ENCODE data around the gene NRIP1. TPM values are rescaled to one million over a fixed set of nuclear protein-coding genes. Genes with fewer than 3 reads are reported as not detected.

The NRIP1 gene
- total RNA-seq, 4 donors from 2014 or later, result 31.0 to 33.0 (median 32.2) TPM

DNA sequence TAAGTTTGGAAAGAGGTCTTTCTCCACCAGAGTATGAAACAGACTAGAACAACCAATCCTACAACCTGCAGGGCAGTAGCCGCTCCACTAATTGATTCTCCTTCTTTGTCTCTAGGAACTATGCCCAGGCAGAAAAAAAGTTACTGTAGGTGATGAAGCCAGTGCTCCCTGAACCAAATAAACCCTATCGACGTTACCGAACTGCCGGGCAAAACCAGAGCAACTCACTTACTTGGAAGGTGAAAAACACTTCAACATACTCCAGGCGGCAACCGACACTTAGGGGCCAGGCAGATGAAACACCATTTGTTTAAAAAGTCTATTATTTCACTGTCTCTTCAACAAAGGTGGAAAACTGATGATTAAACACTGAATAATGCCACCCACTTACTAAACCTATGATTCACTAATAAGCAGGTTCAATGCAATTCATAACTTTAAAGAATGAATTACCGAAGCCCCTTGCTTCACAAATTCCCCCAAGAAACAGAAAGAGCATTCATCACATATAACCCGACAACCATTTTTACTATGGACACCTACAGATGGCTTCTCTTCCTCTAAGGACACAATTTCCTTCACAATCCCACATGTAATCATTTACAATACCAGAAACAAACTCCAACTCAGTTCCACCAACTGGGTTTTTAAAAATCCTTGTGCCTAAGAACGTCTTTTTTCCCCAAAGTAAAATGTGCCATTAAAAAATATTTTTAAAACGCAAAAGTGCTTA, 1.6 kb downstream of the NRIP1 start:
- Histone ChIP-seq H3K36me3 (no peaks in the 10 kb centered on the region), H3K4me1 (peaks cover 0 to 56% (median 37%) of the 10 kb centered on the region in 4 donors), H3K27me3 (no peaks in the 10 kb centered on the region), H3K4me3 (peak overlapping the region; percentile 79 to 97 (median 96)), H3K27ac (peak overlapping the region; percentile 91 to 98 (median 98)), H3K9me3 (no peaks in the 10 kb centered on the region)
- 11 to 12% methylated on average over 11 of the region's 11 CpGs for WGBS, 2 donors
- no peak for DNase-seq (ENCODE audit: low spot score in 2 of 2)
- TF ChIP-seq POLR2A (IDR thresholded peaks at IDR 0.05) (no peak), EP300 (IDR thresholded peaks at IDR 0.05) (no peak)
- TF ChIP-seq, protein P1, sequence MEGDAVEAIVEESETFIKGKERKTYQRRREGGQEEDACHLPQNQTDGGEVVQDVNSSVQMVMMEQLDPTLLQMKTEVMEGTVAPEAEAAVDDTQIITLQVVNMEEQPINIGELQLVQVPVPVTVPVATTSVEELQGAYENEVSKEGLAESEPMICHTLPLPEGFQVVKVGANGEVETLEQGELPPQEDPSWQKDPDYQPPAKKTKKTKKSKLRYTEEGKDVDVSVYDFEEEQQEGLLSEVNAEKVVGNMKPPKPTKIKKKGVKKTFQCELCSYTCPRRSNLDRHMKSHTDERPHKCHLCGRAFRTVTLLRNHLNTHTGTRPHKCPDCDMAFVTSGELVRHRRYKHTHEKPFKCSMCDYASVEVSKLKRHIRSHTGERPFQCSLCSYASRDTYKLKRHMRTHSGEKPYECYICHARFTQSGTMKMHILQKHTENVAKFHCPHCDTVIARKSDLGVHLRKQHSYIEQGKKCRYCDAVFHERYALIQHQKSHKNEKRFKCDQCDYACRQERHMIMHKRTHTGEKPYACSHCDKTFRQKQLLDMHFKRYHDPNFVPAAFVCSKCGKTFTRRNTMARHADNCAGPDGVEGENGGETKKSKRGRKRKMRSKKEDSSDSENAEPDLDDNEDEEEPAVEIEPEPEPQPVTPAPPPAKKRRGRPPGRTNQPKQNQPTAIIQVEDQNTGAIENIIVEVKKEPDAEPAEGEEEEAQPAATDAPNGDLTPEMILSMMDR (IDR thresholded peaks at IDR 0.05), result no peak

DNA sequence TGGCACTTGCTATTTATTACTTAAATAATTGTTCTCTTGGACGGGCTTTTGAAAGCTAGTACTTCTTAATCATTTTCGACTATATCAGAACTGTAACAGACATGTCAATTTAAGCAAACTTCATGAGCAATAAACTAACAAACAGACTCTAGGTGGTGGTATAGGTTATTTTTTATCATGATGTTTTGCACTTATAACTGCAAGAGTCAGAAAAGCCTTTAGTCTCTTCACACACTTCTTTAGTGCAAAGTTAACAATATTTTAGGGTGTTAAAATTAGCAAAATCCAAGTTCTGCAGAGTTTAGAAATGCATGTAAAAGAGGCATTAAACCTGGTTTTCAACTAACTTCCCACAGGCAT, 2.2 kb downstream of the NRIP1 start:
- H3K27me3 ChIP-seq, result no peaks in the 10 kb centered on the region
- no peak for TF ChIP-seq EP300 (IDR thresholded peaks at IDR 0.05)
- TF ChIP-seq, protein P1 (IDR thresholded peaks at IDR 0.05), result peak in 2 of 5 experiments; percentile 11 to 20
- no peak for TF ChIP-seq POLR2A (IDR thresholded peaks at IDR 0.05)
- no peaks in the 10 kb centered on the region for H3K9me3 ChIP-seq
- H3K27ac ChIP-seq, result peak overlapping the region in 1 of 4 donors; percentile 98
- H3K4me1 ChIP-seq, result peaks cover 0 to 63% (median 44%) of the 10 kb centered on the region in 4 donors
- WGBS, 2 donors, result 30 to 36% methylated on average over 2 of the region's 2 CpGs
- peak overlapping the region in 3 of 4 donors; percentile 79 to 97 (median 94) for H3K4me3 ChIP-seq
- no peak for DNase-seq (ENCODE audit: low spot score in 2 of 2)
- H3K36me3 ChIP-seq, result no peaks in the 10 kb centered on the region

DNA sequence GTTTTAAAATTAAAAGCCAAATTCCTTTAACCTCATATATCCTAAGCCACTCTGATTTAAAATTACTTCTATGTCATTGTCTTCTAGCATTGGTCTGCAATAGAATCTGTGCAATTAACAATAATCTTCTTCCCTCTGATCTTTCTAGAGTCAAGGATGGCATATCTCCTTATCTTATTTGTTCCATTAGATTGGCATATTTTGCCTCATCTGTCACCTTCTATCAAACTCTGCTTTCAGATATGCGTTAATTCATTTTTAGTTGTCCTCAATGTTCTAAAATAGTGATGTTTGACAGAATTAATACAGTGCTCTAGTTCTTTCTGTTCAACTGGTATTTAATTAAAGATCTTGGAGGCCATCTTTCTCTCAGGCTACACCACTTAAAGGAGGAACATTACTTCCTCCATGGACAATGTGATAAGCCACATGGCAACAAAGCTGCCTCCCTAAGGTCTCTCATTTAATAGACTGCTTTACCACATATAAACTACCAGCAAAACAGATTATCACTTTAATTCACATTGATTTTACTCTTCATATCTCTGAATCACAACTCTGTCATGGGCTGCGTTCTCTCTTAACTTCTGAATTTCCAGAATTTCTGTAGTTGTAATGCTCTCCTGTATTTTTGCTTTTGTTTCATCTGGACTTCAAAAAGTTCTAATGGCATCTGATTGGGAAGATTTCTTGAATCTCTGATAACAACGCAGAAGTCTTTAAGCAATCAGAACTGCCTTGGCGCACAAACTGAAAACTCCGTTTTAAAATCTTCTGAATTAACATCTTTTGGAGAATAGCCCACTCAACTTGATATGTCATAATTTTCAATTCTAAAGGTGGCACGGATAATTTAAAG, 2.8 kb downstream of the NRIP1 start:
- no peaks in the 10 kb centered on the region for H3K27me3 ChIP-seq
- 36 to 47% methylated on average over 6 of the region's 6 CpGs for WGBS, 2 donors
- H3K27ac ChIP-seq, result peak overlapping the region in 1 of 4 donors; percentile 15
- H3K36me3 ChIP-seq, result no peaks in the 10 kb centered on the region
- no peak for DNase-seq (ENCODE audit: low spot score in 2 of 2)
- H3K9me3 ChIP-seq, result no peaks in the 10 kb centered on the region
- H3K4me3 ChIP-seq, result peak overlapping the region in 3 of 4 donors; percentile 3 to 94 (median 7)
- TF ChIP-seq POLR2A (IDR thresholded peaks at IDR 0.05), result no peak
- peaks cover 0 to 68% (median 50%) of the 10 kb centered on the region in 4 donors for H3K4me1 ChIP-seq

DNA sequence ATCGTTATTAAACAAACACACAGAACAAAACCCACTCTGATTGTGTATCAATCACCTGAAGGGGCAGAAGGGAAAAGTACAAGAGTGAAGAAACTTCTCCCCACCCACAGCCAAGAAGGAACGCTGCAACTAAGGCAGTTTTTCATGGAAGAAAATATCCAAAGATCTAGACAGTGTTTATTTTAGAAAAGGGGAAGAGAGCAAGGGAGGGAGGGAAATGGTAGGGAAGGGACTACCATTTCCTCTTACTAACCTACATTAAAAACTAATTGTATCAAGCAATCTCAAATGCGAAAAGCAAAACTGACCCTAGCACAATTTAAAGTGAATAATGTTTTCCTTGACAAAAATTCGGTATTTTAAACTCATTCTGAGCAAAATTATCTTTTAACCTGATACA, 3.5 kb downstream of the NRIP1 start:
- peaks cover 0 to 68% (median 53%) of the 10 kb centered on the region in 4 donors for H3K4me1 ChIP-seq
- H3K4me3 ChIP-seq, result peak overlapping the region in 1 of 4 donors; percentile 3
- 28% methylated on average over 4 of the region's 4 CpGs for WGBS, 2 donors

DNA sequence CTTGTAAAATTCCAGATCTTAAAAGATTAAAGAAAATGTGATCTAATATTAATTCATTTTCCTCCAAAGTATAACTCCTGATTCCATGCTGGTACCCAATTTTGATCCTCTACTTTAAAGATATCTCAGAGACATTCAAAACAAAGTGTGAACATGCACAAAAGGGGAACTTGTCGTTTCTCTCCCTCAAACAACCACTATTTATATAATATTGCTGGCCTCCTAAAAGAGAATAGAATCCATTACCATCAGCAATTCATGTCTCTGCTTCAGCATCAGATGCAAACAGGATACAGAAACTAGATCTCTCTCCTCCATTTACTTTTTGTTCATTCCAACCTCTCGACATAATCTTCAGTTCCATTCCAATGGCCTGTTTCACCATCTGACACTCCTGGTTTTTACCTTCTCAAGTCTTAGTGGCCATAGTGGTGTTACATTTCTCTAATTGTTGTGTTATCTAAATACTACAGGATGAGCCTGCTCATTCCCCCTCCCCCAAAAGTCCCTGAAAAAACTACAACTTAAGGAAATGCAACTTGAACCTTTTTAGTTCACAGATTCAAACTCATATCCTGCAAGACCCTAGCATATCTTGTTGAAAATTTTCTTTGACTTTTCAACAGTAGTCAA, 4.1 kb downstream of the NRIP1 start:
- no peak for DNase-seq (ENCODE audit: low spot score in 2 of 2)
- Histone ChIP-seq H3K9me3 (no peaks in the 10 kb centered on the region), H3K27me3 (no peaks in the 10 kb centered on the region), H3K4me1 (peaks cover 0 to 75% (median 56%) of the 10 kb centered on the region in 4 donors), H3K36me3 (no peaks in the 10 kb centered on the region), H3K27ac (no peak overlapping the region), H3K4me3 (peak overlapping the region in 1 of 4 donors; percentile 3)
- TF ChIP-seq EP300 (IDR thresholded peaks at IDR 0.05) (no peak), POLR2A (IDR thresholded peaks at IDR 0.05) (no peak)
- TF ChIP-seq, protein P1 (IDR thresholded peaks at IDR 0.05), result no peak
- 37 to 38% methylated on average over 2 of the region's 2 CpGs for WGBS, 2 donors

More for the DNA sequence above, 3.5 kb downstream of the NRIP1 start:
- no peaks in the 10 kb centered on the region for H3K36me3 ChIP-seq
- H3K27ac ChIP-seq, result no peak overlapping the region
- no peaks in the 10 kb centered on the region for H3K9me3 ChIP-seq
- TF ChIP-seq EP300 (IDR thresholded peaks at IDR 0.05), result no peak
- H3K27me3 ChIP-seq, result no peaks in the 10 kb centered on the region
- DNase-seq (ENCODE audit: low spot score in 2 of 2), result no peak

All from tibial nerve (tissue), 4 donors.